OCI-LY1 (cell line): ENCODE measurements around the gene MUC2.

Source experiments
- H2AFZ ChIP-seq: fragments of 200-600 bp; sonication (generic), shearing (Covaris generic); 2 replicates; pipeline ENCODE4 v1.6.0; 2014; ENCODE audit warnings: antibody characterized with exemption, mild to moderate bottlenecking, low read length
- H3F3A ChIP-seq: fragments of 200-600 bp; sonication (generic), shearing (Covaris generic); 2 replicates; pipeline ENCODE4 v1.6.0; 2014; ENCODE audit warnings: mild to moderate bottlenecking, antibody characterized with exemption, low read length, moderate library complexity; ENCODE audit not compliant: insufficient read depth
- H3K27ac ChIP-seq: fragments of 200-600 bp; sonication (generic); 2 replicates; pipeline ENCODE4 v1.5.1; 2014; ENCODE audit warnings: low read length, mixed run types, mild to moderate bottlenecking, low read depth; ENCODE audit not compliant: poor library complexity, severe bottlenecking
- H3K27me3 ChIP-seq: fragments of 200-600 bp; sonication (generic); 2 replicates; pipeline ENCODE4 v1.6.0; 2014; ENCODE audit warnings: antibody characterized with exemption, mild to moderate bottlenecking, low read length, moderate library complexity; ENCODE audit not compliant: insufficient read depth
- H3K36me3 ChIP-seq: fragments of 200-600 bp; sonication (generic); 2 replicates; pipeline ENCODE4 v1.6.1; 2014; ENCODE audit warnings: mild to moderate bottlenecking, antibody characterized with exemption, low read length, moderate library complexity, mixed read lengths; ENCODE audit not compliant: insufficient read depth
- H3K4me1 ChIP-seq: fragments of 200-600 bp; sonication (generic); 2 replicates; pipeline ENCODE4 v1.5.1; 2014; ENCODE audit warnings: mild to moderate bottlenecking, low read length, moderate library complexity; ENCODE audit not compliant: insufficient read depth, severe bottlenecking
- H3K4me2 ChIP-seq: fragments of 200-600 bp; sonication (generic), shearing (Covaris generic); 2 replicates; pipeline ENCODE4 v1.6.1; 2014; ENCODE audit warnings: low read length
- H3K4me3 ChIP-seq: fragments of 200-600 bp; sonication (generic); 2 replicates; pipeline ENCODE4 v1.5.1; 2014; ENCODE audit warnings: low read length, low read depth, mild to moderate bottlenecking, mixed read lengths; ENCODE audit not compliant: poor library complexity, severe bottlenecking
- H3K79me2 ChIP-seq: fragments of 200-600 bp; shearing (Covaris generic); 2 replicates; pipeline ENCODE4 v1.6.1; 2016; ENCODE audit warnings: mixed run types, low read length, mixed read lengths; ENCODE audit not compliant: insufficient read depth
- H3K9ac ChIP-seq: fragments of 200-600 bp; sonication (generic), shearing (Covaris generic); 2 replicates; pipeline ENCODE4 v1.6.1; 2014; ENCODE audit warnings: mild to moderate bottlenecking, low read length, mixed read lengths
- H3K9me2 ChIP-seq: fragments of 200-600 bp; sonication (generic), shearing (Covaris generic); 2 replicates; pipeline ENCODE4 v1.6.1; 2014; ENCODE audit warnings: low read depth, mild to moderate bottlenecking, low read length, mixed read lengths
- H3K9me3 ChIP-seq: fragments of 200-600 bp; shearing (Covaris generic); 2 replicates; pipeline ENCODE4 v1.6.1; 2014; ENCODE audit warnings: low read length, mixed read lengths
- H4K20me1 ChIP-seq: fragments of 200-600 bp; sonication (generic), shearing (Covaris generic); 2 replicates; pipeline ENCODE4 v1.6.0; 2016; ENCODE audit warnings: mild to moderate bottlenecking, low read length; ENCODE audit not compliant: insufficient read depth
- EZH2 ChIP-seq: fragments of 200-600 bp; sonication (generic), shearing (Covaris generic); IDR thresholded peaks from 2 replicates; pipeline ENCODE4 v1.8.0; 2017; ENCODE audit warnings: borderline replicate concordance, mixed run types, mild to moderate bottlenecking, antibody characterized with exemption, low read length, moderate library complexity, mixed read lengths
- TF ChIP-seq, protein P1 (sequence below): fragments of 200-600 bp; sonication (generic), shearing (Covaris generic); IDR thresholded peaks from 2 replicates; pipeline ENCODE4 v1.5.1; 2017; ENCODE audit warnings: mild to moderate bottlenecking, antibody characterized with exemption, low read length, moderate library complexity, mixed read lengths

Gene MUC2

DNA sequence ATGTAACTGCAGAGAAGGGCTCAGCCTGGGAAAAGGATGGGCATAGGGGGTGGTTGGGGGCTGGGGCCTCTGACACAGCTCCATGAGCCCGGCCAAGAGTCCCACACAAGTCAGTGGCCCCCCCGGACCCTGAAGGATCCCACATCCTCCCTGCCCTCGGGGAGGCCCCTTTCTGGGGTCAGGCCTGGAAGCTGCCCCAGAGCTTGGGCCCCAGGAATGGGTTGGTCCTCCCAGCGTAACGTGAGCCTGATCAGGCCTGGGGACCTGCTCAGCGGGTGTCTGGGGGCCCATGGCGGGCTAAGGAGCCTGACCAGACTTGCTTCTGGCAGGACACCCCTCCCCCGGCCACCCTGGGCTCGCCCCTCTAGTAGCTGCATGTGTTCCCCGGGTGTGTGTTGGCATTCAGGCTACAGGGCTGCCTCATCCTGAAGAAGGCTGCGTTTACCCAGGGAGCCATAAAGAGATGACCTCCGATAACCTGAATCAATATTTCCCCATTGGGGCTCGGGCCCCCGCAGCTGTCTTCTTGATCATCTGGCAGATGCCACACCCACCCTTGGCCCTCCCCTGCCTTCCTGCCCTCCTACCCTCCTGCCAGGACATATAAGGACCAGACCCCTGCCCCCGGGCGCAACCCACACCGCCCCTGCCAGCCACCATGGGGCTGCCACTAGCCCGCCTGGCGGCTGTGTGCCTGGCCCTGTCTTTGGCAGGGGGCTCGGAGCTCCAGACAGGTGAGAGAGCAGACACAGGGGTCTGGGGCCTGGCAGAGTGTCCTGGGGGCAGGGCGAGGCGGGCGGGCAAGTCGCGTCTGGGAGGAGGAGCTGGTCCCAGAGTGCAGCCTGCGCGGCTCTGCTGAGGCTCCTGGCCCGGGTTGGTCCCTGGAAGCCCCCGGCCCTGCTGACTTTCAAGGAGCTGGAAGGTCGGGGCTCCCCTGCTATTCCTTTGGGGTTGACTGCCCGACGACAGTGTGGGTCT lies at the start of gene MUC2:
Gene MUC2, plus strand, starts transcription at position 631 of the 978 bp plus-strand sequence.
- Histone ChIP-seq H3K79me2 (no peaks in the 10 kb centered on the region), H3K4me2 (no peak within 1 kb of the TSS), H3K9ac (no peak within 1 kb of the TSS), H3K9me2 (no peaks in the 10 kb centered on the region), H3K36me3 (no peaks in the 10 kb centered on the region), H3K4me1 (no peaks in the 10 kb centered on the region), H3K9me3 (no peaks in the 10 kb centered on the region), H4K20me1 (no peaks in the 10 kb centered on the region), H2AFZ (no peak within 1 kb of the TSS), H3K4me3 (no peak within 1 kb of the TSS), H3K27me3 (peaks cover 18% of the 10 kb centered on the region; the same call in 1 of the 2 replicates), H3K27ac (no peak within 1 kb of the TSS), H3F3A (no peaks in the 10 kb centered on the region)
- TF ChIP-seq, protein P1, sequence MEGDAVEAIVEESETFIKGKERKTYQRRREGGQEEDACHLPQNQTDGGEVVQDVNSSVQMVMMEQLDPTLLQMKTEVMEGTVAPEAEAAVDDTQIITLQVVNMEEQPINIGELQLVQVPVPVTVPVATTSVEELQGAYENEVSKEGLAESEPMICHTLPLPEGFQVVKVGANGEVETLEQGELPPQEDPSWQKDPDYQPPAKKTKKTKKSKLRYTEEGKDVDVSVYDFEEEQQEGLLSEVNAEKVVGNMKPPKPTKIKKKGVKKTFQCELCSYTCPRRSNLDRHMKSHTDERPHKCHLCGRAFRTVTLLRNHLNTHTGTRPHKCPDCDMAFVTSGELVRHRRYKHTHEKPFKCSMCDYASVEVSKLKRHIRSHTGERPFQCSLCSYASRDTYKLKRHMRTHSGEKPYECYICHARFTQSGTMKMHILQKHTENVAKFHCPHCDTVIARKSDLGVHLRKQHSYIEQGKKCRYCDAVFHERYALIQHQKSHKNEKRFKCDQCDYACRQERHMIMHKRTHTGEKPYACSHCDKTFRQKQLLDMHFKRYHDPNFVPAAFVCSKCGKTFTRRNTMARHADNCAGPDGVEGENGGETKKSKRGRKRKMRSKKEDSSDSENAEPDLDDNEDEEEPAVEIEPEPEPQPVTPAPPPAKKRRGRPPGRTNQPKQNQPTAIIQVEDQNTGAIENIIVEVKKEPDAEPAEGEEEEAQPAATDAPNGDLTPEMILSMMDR: no peak
- TF ChIP-seq EZH2: no peak

GRCh38 chr11:1025410-1026162 lies 49.1 kb upstream of the MUC2 start:
- Histone ChIP-seq H3F3A (no peaks in the 10 kb centered on the region), H3K27me3 (no peaks in the 10 kb centered on the region), H3K4me3 (no peak overlapping the region), H3K27ac (no peak overlapping the region), H3K9me3 (no peaks in the 10 kb centered on the region), H3K36me3 (no peaks in the 10 kb centered on the region), H3K79me2 (no peaks in the 10 kb centered on the region), H2AFZ (no peak overlapping the region), H3K4me2 (no peak overlapping the region), H3K9ac (no peak overlapping the region), H3K9me2 (no peaks in the 10 kb centered on the region), H4K20me1 (no peaks in the 10 kb centered on the region), H3K4me1 (no peaks in the 10 kb centered on the region)
- TF ChIP-seq, protein P1: no peak
- no peak for TF ChIP-seq EZH2

- Histone ChIP-seq H3K9me2 (no peaks in the 10 kb centered on the region), H4K20me1 (no peaks in the 10 kb centered on the region), H3K27me3 (no peaks in the 10 kb centered on the region), H3K36me3 (no peaks in the 10 kb centered on the region), H3K9me3 (no peaks in the 10 kb centered on the region), H3K4me3 (no peak overlapping the region), H2AFZ (no peak overlapping the region), H3K9ac (no peak overlapping the region), H3K79me2 (no peaks in the 10 kb centered on the region), H3K27ac (no peak overlapping the region), H3K4me1 (no peaks in the 10 kb centered on the region), H3F3A (no peaks in the 10 kb centered on the region), H3K4me2 (no peak overlapping the region)
- no peak for TF ChIP-seq EZH2
- TF ChIP-seq, protein P1: no peak
These were observed 48.6 kb upstream of the MUC2 start for GRCh38 chr11:1026163-1026450.
